ENCODE measurements around the gene CHMP2A. TPM values are rescaled to one million over a fixed set of nuclear protein-coding genes. Genes with fewer than 3 reads are reported as not detected.

Gene CHMP2A
- total and polyA plus RNA-seq, 2 donors from 2014 or later = 142 to 294 TPM

DNA sequence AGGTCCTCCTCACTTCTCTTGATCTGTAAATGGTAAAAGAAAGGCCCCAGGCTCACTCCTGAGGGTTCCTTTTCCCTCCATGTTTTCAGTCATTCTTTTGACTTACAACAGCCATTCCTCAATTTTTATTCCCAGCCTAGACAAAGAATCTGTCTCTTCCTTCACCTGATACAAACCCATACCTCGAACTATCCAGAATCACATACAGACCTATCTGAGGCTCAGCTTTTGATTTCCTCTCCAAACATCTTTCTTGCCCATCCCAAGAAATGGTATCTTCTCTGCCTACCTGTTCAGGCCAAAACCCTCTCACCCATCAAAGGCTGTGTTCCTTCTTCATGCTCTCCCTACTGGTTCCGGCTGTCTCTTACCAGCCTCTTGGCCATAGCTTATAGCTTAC, 2.2 kb downstream of the CHMP2A start:
- TF ChIP-seq, protein P1, sequence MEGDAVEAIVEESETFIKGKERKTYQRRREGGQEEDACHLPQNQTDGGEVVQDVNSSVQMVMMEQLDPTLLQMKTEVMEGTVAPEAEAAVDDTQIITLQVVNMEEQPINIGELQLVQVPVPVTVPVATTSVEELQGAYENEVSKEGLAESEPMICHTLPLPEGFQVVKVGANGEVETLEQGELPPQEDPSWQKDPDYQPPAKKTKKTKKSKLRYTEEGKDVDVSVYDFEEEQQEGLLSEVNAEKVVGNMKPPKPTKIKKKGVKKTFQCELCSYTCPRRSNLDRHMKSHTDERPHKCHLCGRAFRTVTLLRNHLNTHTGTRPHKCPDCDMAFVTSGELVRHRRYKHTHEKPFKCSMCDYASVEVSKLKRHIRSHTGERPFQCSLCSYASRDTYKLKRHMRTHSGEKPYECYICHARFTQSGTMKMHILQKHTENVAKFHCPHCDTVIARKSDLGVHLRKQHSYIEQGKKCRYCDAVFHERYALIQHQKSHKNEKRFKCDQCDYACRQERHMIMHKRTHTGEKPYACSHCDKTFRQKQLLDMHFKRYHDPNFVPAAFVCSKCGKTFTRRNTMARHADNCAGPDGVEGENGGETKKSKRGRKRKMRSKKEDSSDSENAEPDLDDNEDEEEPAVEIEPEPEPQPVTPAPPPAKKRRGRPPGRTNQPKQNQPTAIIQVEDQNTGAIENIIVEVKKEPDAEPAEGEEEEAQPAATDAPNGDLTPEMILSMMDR (IDR thresholded peaks at IDR 0.05; ENCODE audit: borderline replicate concordance, extremely low read depth, insufficient read depth) = no peak

DNA sequence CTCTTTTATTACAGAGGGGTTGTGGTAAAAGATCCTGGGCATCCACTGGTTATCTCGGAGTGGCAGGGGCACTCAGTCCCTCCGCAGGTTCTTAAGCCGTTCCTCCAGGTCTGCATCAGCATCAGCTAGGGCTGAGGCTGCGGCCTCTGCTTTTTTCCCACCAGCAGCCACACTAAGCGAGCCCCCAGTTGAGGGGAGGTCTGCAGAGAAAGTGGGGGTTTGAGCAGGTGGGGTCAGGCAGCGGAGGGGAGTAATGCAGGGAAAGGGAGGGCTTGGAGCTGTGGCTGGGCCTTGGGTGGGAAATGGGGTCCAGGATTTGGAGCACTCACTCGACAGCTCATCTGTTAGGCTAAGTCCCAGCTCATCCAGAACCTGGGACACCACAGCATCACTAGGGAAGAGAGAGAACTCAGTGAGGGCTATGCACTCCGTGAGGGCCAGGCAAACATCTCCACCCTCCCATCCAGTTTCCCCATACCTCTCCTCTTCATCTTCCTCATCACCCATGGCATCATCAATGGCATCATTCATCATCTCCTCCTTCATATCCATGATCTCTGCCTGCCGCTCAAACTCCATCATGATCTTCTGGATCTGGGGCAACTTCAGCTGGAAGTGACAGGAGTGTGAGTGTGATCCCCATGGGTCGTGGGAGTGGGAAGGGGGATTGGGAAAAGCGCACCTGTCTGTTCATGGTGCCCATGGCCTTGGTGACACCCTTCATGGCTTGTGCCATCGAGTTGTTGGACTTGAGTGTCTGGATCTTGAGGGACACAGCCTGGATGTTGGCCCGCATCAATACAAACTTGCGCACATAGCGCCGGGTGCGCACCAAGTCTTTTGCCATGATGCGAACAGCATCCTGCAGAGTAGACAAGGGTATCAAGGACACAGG, 3.1 kb downstream of the CHMP2A start:
- H3K9me3 ChIP-seq (ENCODE audit: control insufficient read depth in 2 of 3, insufficient read depth in 1 of 3, low read length in 3 of 3) = no peaks in the 10 kb centered on the region
- H3K4me1 ChIP-seq (ENCODE audit: control insufficient read depth in 2 of 3, insufficient read depth in 2 of 3, low read depth in 1 of 3, low read length in 3 of 3) = peaks cover 0 to 27% (median 10%) of the 10 kb centered on the region in 3 donors
- intact Hi-C loops (cut with DNase I) = no loop called here
- no peaks in the 10 kb centered on the region for H3K27me3 ChIP-seq (ENCODE audit: control insufficient read depth, insufficient read depth, low read length)
- H3K27ac ChIP-seq (ENCODE audit: low read depth in 2 of 2, low read length in 2 of 2) = no peak overlapping the region
- FAIRE-seq = no peak
- TF ChIP-seq, protein P1 (IDR thresholded peaks at IDR 0.05; ENCODE audit: borderline replicate concordance, extremely low read depth, insufficient read depth) = no peak
- H3K36me3 ChIP-seq (ENCODE audit: control insufficient read depth in 2 of 3, insufficient read depth in 3 of 3, low read length in 3 of 3) = peaks cover 16 to 64% (median 54%) of the 10 kb centered on the region in 3 donors
- peak overlapping the region in 1 of 3 donors; percentile 12 for H3K9ac ChIP-seq (ENCODE audit: low read length in 3 of 3)
- no peak overlapping the region for H3K4me3 ChIP-seq (ENCODE audit: low read length in 3 of 3)
- no peak for DNase-seq

More for the DNA sequence above, 2.2 kb downstream of the CHMP2A start:
- Histone ChIP-seq H3K4me1 (ENCODE audit: control insufficient read depth in 2 of 3, insufficient read depth in 2 of 3, low read depth in 1 of 3, low read length in 3 of 3) (peaks cover 0 to 34% (median 14%) of the 10 kb centered on the region in 3 donors), H3K9me3 (ENCODE audit: control insufficient read depth in 2 of 3, insufficient read depth in 1 of 3, low read length in 3 of 3) (no peaks in the 10 kb centered on the region), H3K36me3 (ENCODE audit: control insufficient read depth in 2 of 3, insufficient read depth in 3 of 3, low read length in 3 of 3) (peaks cover 14 to 61% (median 51%) of the 10 kb centered on the region in 3 donors), H3K4me3 (ENCODE audit: low read length in 3 of 3) (no peak overlapping the region), H3K27ac (ENCODE audit: low read depth in 2 of 2, low read length in 2 of 2) (no peak overlapping the region), H3K9ac (ENCODE audit: low read length in 3 of 3) (no peak overlapping the region), H3K27me3 (ENCODE audit: control insufficient read depth, insufficient read depth, low read length) (no peaks in the 10 kb centered on the region)
- intact Hi-C loops (cut with DNase I) = no loop called here
- no peak for DNase-seq
- no peak for FAIRE-seq

- no peak overlapping the region for H3K4me3 ChIP-seq (ENCODE audit: low read length in 3 of 3)
- peaks cover 16 to 61% (median 48%) of the 10 kb centered on the region in 3 donors for H3K36me3 ChIP-seq (ENCODE audit: control insufficient read depth in 2 of 3, insufficient read depth in 3 of 3, low read length in 3 of 3)
- intact Hi-C loops (cut with DNase I) = no loop called here
- peaks cover under 1 to 27% (median 12%) of the 10 kb centered on the region in 3 donors for H3K4me1 ChIP-seq (ENCODE audit: control insufficient read depth in 2 of 3, insufficient read depth in 2 of 3, low read depth in 1 of 3, low read length in 3 of 3)
- H3K27me3 ChIP-seq (ENCODE audit: control insufficient read depth, insufficient read depth, low read length) = no peaks in the 10 kb centered on the region
- H3K9me3 ChIP-seq (ENCODE audit: control insufficient read depth in 2 of 3, insufficient read depth in 1 of 3, low read length in 3 of 3) = no peaks in the 10 kb centered on the region
- TF ChIP-seq, protein P1 (IDR thresholded peaks at IDR 0.05; ENCODE audit: borderline replicate concordance, extremely low read depth, insufficient read depth) = no peak
- H3K27ac ChIP-seq (ENCODE audit: low read depth in 2 of 2, low read length in 2 of 2) = no peak overlapping the region
- H3K9ac ChIP-seq (ENCODE audit: low read length in 3 of 3) = no peak overlapping the region
- FAIRE-seq = no peak
- DNase-seq = no peak
Measured at GRCh38 chr19:58551123-58551497, 3.8 kb downstream of the CHMP2A start.
